IPS DF 4.7 (cell line): ENCODE measurements around the gene PACS1.

Experiments
- DNase-seq: peaks from one replicate; pipeline ENCODE4 v3.0.0-alpha.2; 2013; ENCODE audit warnings: low spot score; ENCODE audit errors: extremely low read depth

The PACS1 gene

GRCh38 chr11:66287889-66288670 lies 218.0 kb downstream of the PACS1 start:
- DNase-seq: no peak

GRCh38 chr11:66288671-66289547 lies 218.8 kb downstream of the PACS1 start, which contains the start of gene YIF1A:
Gene YIF1A (minus strand): TSS chr11:66289143. CDS start chr11:66288985, 158 bp downstream.
- peak; percentile 96 for DNase-seq

GRCh38 chr11:66289548-66290329 lies 219.7 kb downstream of the PACS1 start:
- DNase-seq: no peak

- no peak for DNase-seq
Observed at GRCh38 chr11:66290330-66290621, 220.2 kb downstream of the PACS1 start.

- no peak for DNase-seq
Observed at GRCh38 chr11:66291303-66291705, 221.2 kb downstream of the PACS1 start.

GRCh38 chr11:66291706-66292542 lies 221.9 kb downstream of the PACS1 start, which contains the start of gene TMEM151A:
Gene TMEM151A (plus strand): TSS chr11:66291894. CDS start chr11:66292014, 120 bp downstream.
- no peak for DNase-seq

- DNase-seq: no peak
Observed at GRCh38 chr11:66292543-66293332, 222.7 kb downstream of the PACS1 start.

- DNase-seq: no peak
Observed at GRCh38 chr11:66293352-66293751, 223.3 kb downstream of the PACS1 start.

GRCh38 chr11:66293777-66294625 lies 223.9 kb downstream of the PACS1 start:
- DNase-seq: no peak
